SK-N-SH treated with all-trans-retinoic acid at 6 μM for 48 hours (cell line): ENCODE results near the gene EFCAB9.

Source experiments
- ATAC-seq: fragments of 200-7000 bp; cut with Tn5 transposase; 3 replicates; pipeline ENCODE4 v1.9.1; 2020; ENCODE audit warnings: mild to moderate bottlenecking, moderate library complexity
- ARNTL ChIP-seq: fragments of 450-650 bp; formaldehyde crosslinking; IDR thresholded peaks from 2 replicates; pipeline ENCODE4 v1.5.0; 2020; ENCODE audit warnings: low read depth, mild to moderate bottlenecking, moderate library complexity, borderline replicate concordance
- BACH2 ChIP-seq: fragments of 250-450 bp; sonication (Bioruptor Pico); IDR thresholded peaks from 2 replicates; pipeline ENCODE4 v1.9.0; 2021; ENCODE audit warnings: mild to moderate bottlenecking, borderline replicate concordance
- CREB5 ChIP-seq: fragments of 250-450 bp; sonication (Bioruptor Pico); IDR thresholded peaks from 2 replicates; pipeline ENCODE4 v1.5.1; 2020; ENCODE audit warnings: low read depth, mild to moderate bottlenecking, moderate library complexity
- CSDC2 ChIP-seq: fragments of 250-450 bp; sonication (Bioruptor Pico); IDR thresholded peaks from 2 replicates; pipeline ENCODE4 v1.5.0; 2020; ENCODE audit warnings: mild to moderate bottlenecking, moderate library complexity
- ESRRG ChIP-seq: fragments of 250-450 bp; sonication (Bioruptor Pico); IDR thresholded peaks from 2 replicates; pipeline ENCODE4 v1.6.1; 2021; ENCODE audit warnings: mild to moderate bottlenecking
- GLIS3 ChIP-seq: fragments of 250-450 bp; sonication (Bioruptor Pico); IDR thresholded peaks from 2 replicates; pipeline ENCODE4 v1.5.0; 2020; ENCODE audit warnings: mild to moderate bottlenecking, moderate library complexity
- ISL1 ChIP-seq: fragments of 250-450 bp; sonication (Bioruptor Pico); IDR thresholded peaks from 2 replicates; pipeline ENCODE4 v2.1.2; 2022; ENCODE audit warnings: mild to moderate bottlenecking, moderate library complexity
- OSR1 ChIP-seq: fragments of 250-450 bp; sonication (Bioruptor Pico); IDR thresholded peaks from 2 replicates; pipeline ENCODE4 v1.8.0; 2022; ENCODE audit warnings: moderate library complexity, mild to moderate bottlenecking, inconsistent platforms
- SNAI2 ChIP-seq: fragments of 250-450 bp; sonication (Bioruptor Pico); IDR thresholded peaks from 2 replicates; pipeline ENCODE4 v1.5.0; 2020; ENCODE audit warnings: mild to moderate bottlenecking, moderate library complexity
- TOX ChIP-seq: fragments of 250-450 bp; sonication (Bioruptor Pico); IDR thresholded peaks from 2 replicates; pipeline ENCODE4 v1.8.0; 2021; ENCODE audit warnings: mild to moderate bottlenecking, moderate library complexity, borderline replicate concordance
- ZC3H10 ChIP-seq: fragments of 250-450 bp; sonication (Bioruptor Pico); IDR thresholded peaks from 2 replicates; pipeline ENCODE4 v1.5.1; 2021; ENCODE audit warnings: mild to moderate bottlenecking, moderate library complexity
- ZFP3 ChIP-seq: fragments of 250-450 bp; sonication (Bioruptor Pico); IDR thresholded peaks from 2 replicates; pipeline ENCODE4 v1.5.0; 2020; ENCODE audit warnings: mild to moderate bottlenecking, moderate library complexity
- ZFP30 ChIP-seq: fragments of 450-650 bp; formaldehyde crosslinking; IDR thresholded peaks from 2 replicates; pipeline ENCODE4 v1.5.0; 2022; ENCODE audit warnings: mild to moderate bottlenecking, moderate library complexity
- ZNF565 ChIP-seq: fragments of 450-650 bp; formaldehyde crosslinking; conservative IDR thresholded peaks from 2 replicates; pipeline ENCODE4 v1.5.0; 2020; ENCODE audit warnings: low read depth, mild to moderate bottlenecking, moderate library complexity
- ZNF70 ChIP-seq: fragments of 450-650 bp; formaldehyde crosslinking; IDR thresholded peaks from 2 replicates; pipeline ENCODE4 v1.5.0; 2020; ENCODE audit warnings: mild to moderate bottlenecking, moderate library complexity
- ZNF8 ChIP-seq: fragments of 450-650 bp; formaldehyde crosslinking; IDR thresholded peaks from 2 replicates; pipeline ENCODE4 v1.5.0; 2020; ENCODE audit warnings: mild to moderate bottlenecking, moderate library complexity
- TF ChIP-seq, protein P1 (sequence below): fragments of 250-450 bp; sonication (Bioruptor Pico); IDR thresholded peaks from 2 replicates; pipeline ENCODE4 v1.8.0; 2021; ENCODE audit warnings: low read depth, mild to moderate bottlenecking, moderate library complexity, borderline replicate concordance
- TF ChIP-seq, protein P2 (sequence below): fragments of 250-450 bp; sonication (Bioruptor Pico); IDR thresholded peaks from 2 replicates; pipeline ENCODE4 v1.5.1; 2021; ENCODE audit warnings: mild to moderate bottlenecking, moderate library complexity

The EFCAB9 gene

GRCh38 chr5:172187118-172188032 is 6.6 kb upstream of the EFCAB9 start (continued):
- TF ChIP-seq, protein P1, sequence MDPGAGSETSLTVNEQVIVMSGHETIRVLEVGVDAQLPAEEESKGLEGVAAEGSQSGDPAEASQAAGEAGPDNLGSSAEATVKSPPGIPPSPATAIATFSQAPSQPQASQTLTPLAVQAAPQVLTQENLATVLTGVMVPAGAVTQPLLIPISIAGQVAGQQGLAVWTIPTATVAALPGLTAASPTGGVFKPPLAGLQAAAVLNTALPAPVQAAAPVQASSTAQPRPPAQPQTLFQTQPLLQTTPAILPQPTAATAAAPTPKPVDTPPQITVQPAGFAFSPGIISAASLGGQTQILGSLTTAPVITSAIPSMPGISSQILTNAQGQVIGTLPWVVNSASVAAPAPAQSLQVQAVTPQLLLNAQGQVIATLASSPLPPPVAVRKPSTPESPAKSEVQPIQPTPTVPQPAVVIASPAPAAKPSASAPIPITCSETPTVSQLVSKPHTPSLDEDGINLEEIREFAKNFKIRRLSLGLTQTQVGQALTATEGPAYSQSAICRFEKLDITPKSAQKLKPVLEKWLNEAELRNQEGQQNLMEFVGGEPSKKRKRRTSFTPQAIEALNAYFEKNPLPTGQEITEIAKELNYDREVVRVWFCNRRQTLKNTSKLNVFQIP (CRISPR knock-in tag), result no peak
- no peak for TF ChIP-seq ZNF565
- TF ChIP-seq, protein P2, sequence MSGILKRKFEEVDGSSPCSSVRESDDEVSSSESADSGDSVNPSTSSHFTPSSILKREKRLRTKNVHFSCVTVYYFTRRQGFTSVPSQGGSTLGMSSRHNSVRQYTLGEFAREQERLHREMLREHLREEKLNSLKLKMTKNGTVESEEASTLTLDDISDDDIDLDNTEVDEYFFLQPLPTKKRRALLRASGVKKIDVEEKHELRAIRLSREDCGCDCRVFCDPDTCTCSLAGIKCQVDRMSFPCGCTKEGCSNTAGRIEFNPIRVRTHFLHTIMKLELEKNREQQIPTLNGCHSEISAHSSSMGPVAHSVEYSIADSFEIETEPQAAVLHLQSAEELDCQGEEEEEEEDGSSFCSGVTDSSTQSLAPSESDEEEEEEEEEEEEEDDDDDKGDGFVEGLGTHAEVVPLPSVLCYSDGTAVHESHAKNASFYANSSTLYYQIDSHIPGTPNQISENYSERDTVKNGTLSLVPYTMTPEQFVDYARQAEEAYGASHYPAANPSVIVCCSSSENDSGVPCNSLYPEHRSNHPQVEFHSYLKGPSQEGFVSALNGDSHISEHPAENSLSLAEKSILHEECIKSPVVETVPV (CRISPR knock-in tag), result no peak
- TF ChIP-seq CSDC2 (CRISPR knock-in tag), result no peak
- TF ChIP-seq TOX, result no peak
- no peak for TF ChIP-seq ZNF70

GRCh38 chr5:172188033-172188892 is 5.7 kb upstream of the EFCAB9 start, which contains the start of gene STK10:
STK10 (minus strand) TSS chr5:172188224; CDS start chr5:172188042, 182 bp downstream.
- ATAC-seq, result peak; percentile 91
- peak; percentile 45; the same call in 1 of the 2 replicates for TF ChIP-seq ZNF70
- no peak for TF ChIP-seq SNAI2 (CRISPR knock-in tag)
- TF ChIP-seq ZFP3 (CRISPR knock-in tag), result peak; percentile 71; the same call in 1 of the 2 replicates

- no peak for ATAC-seq
- TF ChIP-seq ZNF565 (no peak), GLIS3 (no peak), ZNF8 (CRISPR knock-in tag) (no peak), TOX (no peak), OSR1 (CRISPR knock-in tag) (no peak), ARNTL (CRISPR knock-in tag) (no peak), CSDC2 (CRISPR knock-in tag) (no peak), ZNF70 (no peak), BACH2 (CRISPR knock-in tag) (no peak), SNAI2 (CRISPR knock-in tag) (no peak), ISL1 (CRISPR knock-in tag) (no peak), ZFP30 (CRISPR knock-in tag) (no peak), ESRRG (CRISPR knock-in tag) (no peak), ZFP3 (CRISPR knock-in tag) (no peak)
- TF ChIP-seq, protein P2 (CRISPR knock-in tag), result no peak
- TF ChIP-seq, protein P1 (CRISPR knock-in tag), result no peak
- TF ChIP-seq, all 23 proteins: peak for 0
These were observed 4.9 kb upstream of the EFCAB9 start for GRCh38 chr5:172188893-172189692.

- ATAC-seq, result no peak
- no peak for TF ChIP-seq ZFP30 (CRISPR knock-in tag)
- no peak for TF ChIP-seq ESRRG (CRISPR knock-in tag)
- no peak for TF ChIP-seq ZFP3 (CRISPR knock-in tag)
- TF ChIP-seq ZNF8 (CRISPR knock-in tag), result no peak
- TF ChIP-seq ZNF70, result no peak
- no peak for TF ChIP-seq CREB5
- TF ChIP-seq, protein P1 (CRISPR knock-in tag), result no peak
- TF ChIP-seq BACH2 (CRISPR knock-in tag), result no peak
- TF ChIP-seq TOX, result no peak
- TF ChIP-seq ARNTL (CRISPR knock-in tag), result no peak
- no peak for TF ChIP-seq OSR1 (CRISPR knock-in tag)
- TF ChIP-seq ZC3H10 (CRISPR knock-in tag), result no peak
- TF ChIP-seq, protein P2 (CRISPR knock-in tag), result no peak
These were observed 4.2 kb upstream of the EFCAB9 start for GRCh38 chr5:172189693-172190296.
